PC-9 (cell line): Measurements from ENCODE around the gene PTPRG. TPM values are rescaled to one million over a fixed set of nuclear protein-coding genes. Genes with fewer than 3 reads are reported as not detected.

Source experiments
- BruUV-seq: library from RNA; stranded (reverse); fragments of 400-500 nt; replicated peaks from 2 replicates; lab custom pipeline; 2021; lab: Mats Ljungman, UMichigan
- CTCF ChIA-PET: fragments of 300-600 bp; sonication (Branson Sonifier 250); formaldehyde crosslinking; loops from one replicate; lab custom pipeline; 2022; ENCODE audit warnings: antibody characterized with exemption; lab: Charles Lee
- POLR2A ChIA-PET: fragments of 300-600 bp; sonication (Branson Sonifier 250); formaldehyde crosslinking; loops from one replicate; lab custom pipeline; 2022; ENCODE audit warnings: antibody characterized with exemption; ENCODE audit not compliant: unreplicated experiment; lab: Charles Lee
- DNase-seq, 2 experiments: peaks; one replicate each; pipeline versions ENCODE4 v3.0.0 to v3.0.0-alpha.2; 2015 to 2022; ENCODE audit warnings: mixed read lengths in 1 of 2
- H2AFZ ChIP-seq: fragments of 200-600 bp; sonication (generic); 2 replicates; pipeline ENCODE4 v1.8.1; 2017; ENCODE audit warnings: antibody characterized with exemption
- H3F3A ChIP-seq: fragments of 200-600 bp; sonication (generic); 2 replicates; pipeline ENCODE4 v1.8.1; 2017; ENCODE audit warnings: antibody characterized with exemption, mild to moderate bottlenecking, low read depth; ENCODE audit not compliant: insufficient read depth
- H3K27ac ChIP-seq: fragments of 200-600 bp; sonication (generic); 2 replicates; pipeline ENCODE4 v1.6.1; 2016; ENCODE audit warnings: mixed run types
- H3K27me3 ChIP-seq: fragments of 200-600 bp; sonication (generic); 2 replicates; pipeline ENCODE4 v1.6.1; 2016; ENCODE audit warnings: low read depth, mixed run types; ENCODE audit not compliant: insufficient read depth
- H3K36me3 ChIP-seq: fragments of 200-600 bp; sonication (generic); 2 replicates; pipeline ENCODE4 v1.6.1; 2016; ENCODE audit warnings: low read depth, mixed run types
- H3K4me1 ChIP-seq: fragments of 200-600 bp; sonication (generic); replicated peaks from 2 replicates; pipeline ENCODE4 v1.6.1; 2016; ENCODE audit warnings: mixed run types; ENCODE audit not compliant: insufficient read depth
- H3K4me2 ChIP-seq: fragments of 200-600 bp; sonication (generic); 2 replicates; pipeline ENCODE4 v1.6.1; 2017; ENCODE audit warnings: mixed run types
- H3K4me3 ChIP-seq: fragments of 200-600 bp; sonication (generic); 2 replicates; pipeline ENCODE4 v1.6.1; 2016; ENCODE audit warnings: mixed run types
- H3K79me2 ChIP-seq: fragments of 200-600 bp; sonication (generic); 2 replicates; pipeline ENCODE4 v1.6.1; 2017; ENCODE audit warnings: low read depth, mixed run types
- H3K9me2 ChIP-seq: fragments of 200-600 bp; sonication (generic); 2 replicates; pipeline ENCODE4 v1.8.1; 2017; ENCODE audit warnings: mild to moderate bottlenecking; ENCODE audit not compliant: insufficient read depth
- H3K9me3 ChIP-seq: fragments of 200-600 bp; sonication (generic); 2 replicates; pipeline ENCODE4 v1.8.1; 2016; ENCODE audit warnings: low read depth; ENCODE audit not compliant: insufficient read depth
- H4K20me1 ChIP-seq: fragments of 200-600 bp; sonication (generic); 2 replicates; pipeline ENCODE4 v1.8.1; 2017; ENCODE audit not compliant: insufficient read depth
- CTCF ChIP-seq: fragments of 200-600 bp; sonication (generic); conservative IDR thresholded peaks from 2 replicates; pipeline ENCODE4 v1.6.1; 2017; ENCODE audit warnings: mixed run types, antibody characterized with exemption, mild to moderate bottlenecking, moderate library complexity
- EZH2 ChIP-seq: fragments of 200-600 bp; sonication (generic); IDR thresholded peaks from 2 replicates; pipeline ENCODE4 v1.8.0; 2017; ENCODE audit warnings: antibody characterized with exemption, low read depth
- intact Hi-C: fragments of 100-400 bp; cut with micrococcal nuclease; formaldehyde crosslinking; loops from one replicate; pipeline ENCODE4 v1.10.0; 2022; ENCODE audit not compliant: unreplicated experiment
- total RNA-seq: library from RNA; stranded (reverse); gene quantifications from 2 replicates; pipeline ENCODE4 v1.2.3, GENCODE V29; 2021

The PTPRG gene
- total RNA-seq, 1 experiment from 2014 or later, result 32.9 TPM

GRCh38 chr3:61683549-61684236, 122.3 kb downstream of the PTPRG start:
- H2AFZ ChIP-seq, result no peak overlapping the region
- no peaks in the 10 kb centered on the region for H3K36me3 ChIP-seq
- peaks cover 7% of the 10 kb centered on the region; the same call in 1 of the 2 replicates for H3K79me2 ChIP-seq
- no peak overlapping the region for H3K27ac ChIP-seq
- no peaks in the 10 kb centered on the region for H3K27me3 ChIP-seq
- no TSS peak for BruUV-seq
- H3K4me1 ChIP-seq, result peaks cover 19% of the 10 kb centered on the region; the same call in 1 of the 2 replicates
- no peaks in the 10 kb centered on the region for H3K9me3 ChIP-seq
- intact Hi-C loops, result no loop called here
- POLR2A ChIA-PET, result no interaction called here
- H3K4me2 ChIP-seq, result no peak overlapping the region
- TF ChIP-seq CTCF (no peak), EZH2 (no peak)
- H3F3A ChIP-seq, result peaks cover 9% of the 10 kb centered on the region; the same call in 1 of the 2 replicates
- H3K9me2 ChIP-seq, result no peaks in the 10 kb centered on the region
- no peak for DNase-seq
- H4K20me1 ChIP-seq, result no peaks in the 10 kb centered on the region
- H3K4me3 ChIP-seq, result no peak overlapping the region
- CTCF ChIA-PET, result no interaction called here

GRCh38 chr3:61684386-61684785, 123.0 kb downstream of the PTPRG start:
- intact Hi-C loops, result no loop called here
- H3F3A ChIP-seq, result peaks cover 9% of the 10 kb centered on the region; the same call in 1 of the 2 replicates
- no TSS peak for BruUV-seq
- no peak for TF ChIP-seq EZH2
- no peak for TF ChIP-seq CTCF
- H3K79me2 ChIP-seq, result peaks cover 7% of the 10 kb centered on the region; the same call in 1 of the 2 replicates
- no peak overlapping the region for H3K4me2 ChIP-seq
- POLR2A ChIA-PET, result no interaction called here
- peaks cover 19% of the 10 kb centered on the region; the same call in 1 of the 2 replicates for H3K4me1 ChIP-seq
- H4K20me1 ChIP-seq, result no peaks in the 10 kb centered on the region
- no peaks in the 10 kb centered on the region for H3K9me3 ChIP-seq
- no peak overlapping the region for H3K27ac ChIP-seq
- no peak for DNase-seq
- H3K36me3 ChIP-seq, result no peaks in the 10 kb centered on the region
- CTCF ChIA-PET, result no interaction called here
- H3K4me3 ChIP-seq, result no peak overlapping the region
- H2AFZ ChIP-seq, result no peak overlapping the region
- no peaks in the 10 kb centered on the region for H3K9me2 ChIP-seq
- H3K27me3 ChIP-seq, result no peaks in the 10 kb centered on the region

- CTCF ChIA-PET, result no interaction called here
- peaks cover 19% of the 10 kb centered on the region; the same call in 1 of the 2 replicates for H3K4me1 ChIP-seq
- H4K20me1 ChIP-seq, result no peaks in the 10 kb centered on the region
- no peak overlapping the region for H2AFZ ChIP-seq
- H3K79me2 ChIP-seq, result peaks cover 7% of the 10 kb centered on the region; the same call in 1 of the 2 replicates
- no peak overlapping the region for H3K4me3 ChIP-seq
- H3K27ac ChIP-seq, result no peak overlapping the region
- intact Hi-C loops, result no loop called here
- H3K9me3 ChIP-seq, result no peaks in the 10 kb centered on the region
- TF ChIP-seq EZH2 (no peak), CTCF (no peak)
- H3K36me3 ChIP-seq, result no peaks in the 10 kb centered on the region
- no peaks in the 10 kb centered on the region for H3K27me3 ChIP-seq
- H3K9me2 ChIP-seq, result no peaks in the 10 kb centered on the region
- peaks cover 9% of the 10 kb centered on the region; the same call in 1 of the 2 replicates for H3F3A ChIP-seq
- POLR2A ChIA-PET, result interaction anchor here (0.6 kb wide), 3 partner anchors 15 to 1868 kb away, joined by 3 to 6 read pairs (median 4); no protein-coding TSS in a partner anchor
- no peak overlapping the region for H3K4me2 ChIP-seq
- DNase-seq, result no peak
- BruUV-seq, result no TSS peak
Observed at GRCh38 chr3:61685755-61686154, 124.4 kb downstream of the PTPRG start.
